ENCODE results near the gene SHROOM3. TPM values are rescaled to one million over a fixed set of nuclear protein-coding genes. Genes with fewer than 3 reads are reported as not detected.
A peak's percentile ranks its signal among the peaks of the same experiment; 100 is the strongest.
"Not testable (repeated sequence)": the region's sequence is repeated elsewhere in the genome, so short reads cannot be mapped to it uniquely, and the experiment has no call there.

SHROOM3 gene
- total RNA-seq, 6 experiments from 2014 or later, result 15.2 to 35.8 (median 29.9) TPM

DNA sequence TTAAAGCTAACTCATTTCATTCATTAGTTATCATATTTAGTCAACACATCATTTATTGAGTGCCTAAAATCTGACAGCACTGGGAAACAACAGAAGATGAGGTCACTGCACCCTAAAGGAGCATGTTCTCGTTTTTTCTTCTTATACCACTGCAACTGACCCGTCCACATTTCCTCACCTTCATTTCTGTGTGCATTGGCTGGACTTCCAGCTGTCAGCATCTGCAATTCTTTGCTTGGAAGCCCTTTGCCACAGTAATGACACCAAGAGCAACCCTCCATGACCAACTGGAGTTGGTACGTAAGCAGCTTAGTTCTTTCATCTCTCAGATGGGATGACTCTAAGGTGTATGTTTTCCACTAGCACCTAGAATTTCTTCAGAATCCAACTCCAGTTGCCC, 13.2 kb downstream of the SHROOM3 start:
- ATAC-seq, result peak; percentile 20 to 65 (median 40)
- intact Hi-C loops (cut with DNase I), result loop anchor here in 1 of 2 donors (10.0 kb wide), 1 partner anchor 47 kb away; no protein-coding TSS in a partner anchor

DNA sequence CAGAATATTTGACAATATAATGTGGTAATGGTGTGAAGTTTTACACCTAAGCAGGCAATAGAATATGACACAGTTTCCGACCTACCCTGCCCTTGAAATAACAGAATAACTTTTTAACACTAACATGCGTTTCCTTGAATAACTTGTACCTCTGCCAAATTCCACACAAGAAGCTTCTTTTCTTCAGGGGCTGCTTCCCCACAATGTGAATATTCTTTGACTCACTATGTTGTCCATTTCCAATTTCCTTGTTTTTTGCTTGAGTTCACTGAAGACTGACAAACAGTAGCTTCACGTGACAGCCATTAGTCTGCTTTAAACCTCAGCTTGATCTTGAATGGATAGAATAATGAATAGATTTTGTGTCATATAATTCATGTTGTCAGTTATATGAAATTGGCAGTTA, 14.3 kb downstream of the SHROOM3 start:
- no peak overlapping the region for H3K4me3 ChIP-seq
- peak overlapping the region in 2 of 3 donors; percentile 48 to 70 for H3K27ac ChIP-seq
- 20% methylated on average over 3 of the region's 3 CpGs for WGBS (ENCODE audit: insufficient coverage, low coverage, low lambda C conversion rate, missing lambda C conversion rate)
- H3K4me1 ChIP-seq, result peaks cover 0 to 35% (median 14%) of the 10 kb centered on the region in 4 donors
- intact Hi-C loops (cut with DNase I), result loop anchor here in 1 of 2 donors (10.0 kb wide), 1 partner anchor 45 kb away; no protein-coding TSS in a partner anchor
- no peaks in the 10 kb centered on the region for H3K9me3 ChIP-seq
- TF ChIP-seq, protein P1, sequence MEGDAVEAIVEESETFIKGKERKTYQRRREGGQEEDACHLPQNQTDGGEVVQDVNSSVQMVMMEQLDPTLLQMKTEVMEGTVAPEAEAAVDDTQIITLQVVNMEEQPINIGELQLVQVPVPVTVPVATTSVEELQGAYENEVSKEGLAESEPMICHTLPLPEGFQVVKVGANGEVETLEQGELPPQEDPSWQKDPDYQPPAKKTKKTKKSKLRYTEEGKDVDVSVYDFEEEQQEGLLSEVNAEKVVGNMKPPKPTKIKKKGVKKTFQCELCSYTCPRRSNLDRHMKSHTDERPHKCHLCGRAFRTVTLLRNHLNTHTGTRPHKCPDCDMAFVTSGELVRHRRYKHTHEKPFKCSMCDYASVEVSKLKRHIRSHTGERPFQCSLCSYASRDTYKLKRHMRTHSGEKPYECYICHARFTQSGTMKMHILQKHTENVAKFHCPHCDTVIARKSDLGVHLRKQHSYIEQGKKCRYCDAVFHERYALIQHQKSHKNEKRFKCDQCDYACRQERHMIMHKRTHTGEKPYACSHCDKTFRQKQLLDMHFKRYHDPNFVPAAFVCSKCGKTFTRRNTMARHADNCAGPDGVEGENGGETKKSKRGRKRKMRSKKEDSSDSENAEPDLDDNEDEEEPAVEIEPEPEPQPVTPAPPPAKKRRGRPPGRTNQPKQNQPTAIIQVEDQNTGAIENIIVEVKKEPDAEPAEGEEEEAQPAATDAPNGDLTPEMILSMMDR (IDR thresholded peaks at IDR 0.05), result no peak
- TF ChIP-seq POLR2A (IDR thresholded peaks at IDR 0.05), result no peak
- DNase-seq (no peak), ATAC-seq (no peak)
- H3K36me3 ChIP-seq, result no peaks in the 10 kb centered on the region
- no peaks in the 10 kb centered on the region for H3K27me3 ChIP-seq

More for the DNA sequence above, 13.2 kb downstream of the SHROOM3 start:
- H3K4me1 ChIP-seq, result peaks cover 0 to 35% (median 14%) of the 10 kb centered on the region in 4 donors
- peak in 1 of 3 donors; percentile 54 for DNase-seq
- H3K27me3 ChIP-seq, result no peaks in the 10 kb centered on the region
- H3K36me3 ChIP-seq, result no peaks in the 10 kb centered on the region
- no peak for TF ChIP-seq POLR2A (IDR thresholded peaks at IDR 0.05)
- TF ChIP-seq, protein P1 (IDR thresholded peaks at IDR 0.05), result no peak
- 43% methylated on average over 3 of the region's 3 CpGs for WGBS (ENCODE audit: insufficient coverage, low coverage, low lambda C conversion rate, missing lambda C conversion rate)
- H3K4me3 ChIP-seq, result no peak overlapping the region
- H3K27ac ChIP-seq, result peak overlapping the region in 2 of 3 donors; percentile 47 to 48
- no peaks in the 10 kb centered on the region for H3K9me3 ChIP-seq

DNA sequence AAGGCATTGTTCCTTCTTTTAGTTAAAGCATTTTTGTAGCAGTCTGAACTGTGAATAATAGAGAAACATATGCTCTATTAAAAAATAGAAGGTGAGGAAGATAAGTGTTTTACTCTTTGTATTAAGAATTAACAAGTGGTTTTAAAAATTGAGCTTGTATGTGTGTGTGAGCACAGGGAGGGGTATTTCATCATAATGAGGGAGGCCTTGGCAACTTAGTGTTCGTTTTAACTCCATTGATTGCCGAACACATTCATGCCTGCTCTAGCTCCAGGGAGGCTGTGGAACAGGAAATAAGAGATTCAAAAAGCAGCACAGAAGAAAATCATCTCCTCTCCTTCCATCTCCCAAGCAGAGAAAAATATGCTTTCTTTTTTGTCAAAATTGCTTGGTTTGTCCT, 14.8 kb downstream of the SHROOM3 start:
- ATAC-seq (peak; percentile 78 to 85 (median 82)), DNase-seq (peak in 1 of 3 donors; percentile 56)
- no peaks in the 10 kb centered on the region for H3K27me3 ChIP-seq
- H3K4me1 ChIP-seq, result peaks cover 0 to 35% (median 14%) of the 10 kb centered on the region in 4 donors
- 18% methylated on average over 2 of the region's 2 CpGs for WGBS (ENCODE audit: insufficient coverage, low coverage, low lambda C conversion rate, missing lambda C conversion rate)
- H3K4me3 ChIP-seq, result no peak overlapping the region
- peak overlapping the region in 2 of 3 donors; percentile 48 to 70 for H3K27ac ChIP-seq
- H3K9me3 ChIP-seq, result no peaks in the 10 kb centered on the region
- intact Hi-C loops (cut with DNase I), result loop anchor here in 1 of 2 donors (10.0 kb wide), 1 partner anchor 45 kb away; no protein-coding TSS in a partner anchor
- H3K36me3 ChIP-seq, result no peaks in the 10 kb centered on the region
- TF ChIP-seq, protein P1 (IDR thresholded peaks at IDR 0.05), result no peak
- no peak for TF ChIP-seq POLR2A (IDR thresholded peaks at IDR 0.05)

DNA sequence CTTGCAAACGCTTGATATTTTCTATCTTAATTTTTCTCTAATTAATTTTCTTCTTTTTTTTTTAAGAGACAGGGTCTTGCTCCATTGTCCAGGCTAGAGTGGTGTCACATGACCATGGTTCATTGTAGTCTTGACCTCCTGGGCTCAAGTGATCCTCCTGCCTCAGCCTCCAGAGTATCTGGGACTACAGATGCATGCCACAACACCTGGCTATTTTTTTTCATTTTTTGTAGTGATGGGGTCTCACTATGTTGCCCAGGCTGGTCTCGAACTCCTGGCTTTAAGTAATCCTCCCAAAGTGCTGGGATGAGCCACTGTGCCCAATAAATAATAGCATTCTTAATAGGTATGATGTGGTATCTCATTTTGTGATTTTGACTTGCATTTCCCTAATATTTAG, 18.2 kb downstream of the SHROOM3 start:
- Histone ChIP-seq H3K27me3 (no peaks in the 10 kb centered on the region), H3K4me3 (no peak overlapping the region), H3K27ac (peak overlapping the region in 1 of 3 donors; percentile 61), H3K9me3 (no peaks in the 10 kb centered on the region), H3K36me3 (no peaks in the 10 kb centered on the region), H3K4me1 (peaks cover 0 to 32% (median 11%) of the 10 kb centered on the region in 4 donors)
- WGBS (ENCODE audit: insufficient coverage, low coverage, low lambda C conversion rate, missing lambda C conversion rate), result 100% methylated on average over 1 of the region's 2 CpGs
- DNase-seq, result no peak
- TF ChIP-seq POLR2A (IDR thresholded peaks at IDR 0.05), result no peak
- TF ChIP-seq, protein P1 (IDR thresholded peaks at IDR 0.05), result no peak
- no peak for ATAC-seq
- intact Hi-C loops (cut with DNase I), result no loop called here

DNA sequence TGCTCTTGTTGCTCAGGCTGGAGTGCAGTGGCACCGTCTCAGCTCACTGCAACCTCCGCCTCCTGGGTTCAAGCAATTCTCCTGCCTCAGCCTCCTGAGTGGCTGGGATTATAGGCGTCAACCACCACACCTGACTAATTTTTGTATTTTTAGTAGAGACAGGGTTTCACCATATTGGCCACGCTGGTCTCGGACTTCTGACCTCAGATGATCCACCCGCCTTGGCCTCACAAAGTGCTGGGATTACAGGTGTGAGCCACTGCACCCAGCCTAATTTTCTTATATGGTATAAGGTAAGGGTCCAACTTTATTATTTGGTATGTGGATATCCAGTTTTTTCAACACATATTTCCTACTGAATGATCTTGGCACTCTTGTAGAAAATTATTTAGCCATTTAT, 19.0 kb downstream of the SHROOM3 start:
- Histone ChIP-seq H3K4me1 (peaks cover 0 to 32% (median 10%) of the 10 kb centered on the region in 4 donors), H3K4me3 (peak overlapping the region in 2 of 3 donors; percentile 12 to 33), H3K27ac (peak overlapping the region in 2 of 3 donors; percentile 41 to 61)
- H3K9me3 ChIP-seq; H3K27me3 ChIP-seq; H3K36me3 ChIP-seq; intact Hi-C loops (cut with DNase I): not testable (repeated sequence)
- DNase-seq (peak in 2 of 3 donors; percentile 29 to 75), ATAC-seq (peak in 3 of 4 donors; percentile 33 to 62 (median 55))
- 29% methylated on average over 6 of the region's 6 CpGs for WGBS (ENCODE audit: insufficient coverage, low coverage, low lambda C conversion rate, missing lambda C conversion rate)
